GM12878 (cell line): ENCODE results near the gene SRCAP. TPM values are rescaled to one million over a fixed set of nuclear protein-coding genes. Genes with fewer than 3 reads are reported as not detected.

Experiments used
- CREB1 ChIP-seq: IDR thresholded peaks from 2 replicates; pipeline ENCODE4 v1.6.1; 2012; ENCODE audit warnings: low read depth, mild to moderate bottlenecking, inconsistent platforms
- EGR1 ChIP-seq, 2 experiments: IDR thresholded peaks; 1 replicate in 1 of 2; 2 replicates in 1 of 2; pipeline ENCODE4 v1.6.1; 2011 to 2012; ENCODE audit warnings: low read depth in 2 of 2, low read length in 2 of 2, borderline replicate concordance in 1 of 2, mild to moderate bottlenecking in 1 of 2, moderate library complexity in 1 of 2
- EP300 ChIP-seq, 2 experiments: fragments of 150-350 bp in 1 of 2; IDR thresholded peaks; 2 replicates each; pipeline ENCODE4 v1.6.1; 2011 to 2012; ENCODE audit warnings: low read depth in 2 of 2, low read length in 2 of 2, borderline replicate concordance in 1 of 2, improper control_type of control experiment in 1 of 2, inconsistent platforms in 1 of 2; ENCODE audit not compliant: control insufficient read depth in 1 of 2
- HDAC2 ChIP-seq: fragments of 200-600 bp; sonication (generic); IDR thresholded peaks from 2 replicates; pipeline ENCODE4 v1.6.1; 2017
- RAD51 ChIP-seq: fragments of 450-650 bp; IDR thresholded peaks from 2 replicates; pipeline ENCODE4 v1.6.1; 2016; ENCODE audit warnings: moderate library complexity, mild to moderate bottlenecking, inconsistent platforms
- RCOR1 ChIP-seq: conservative IDR thresholded peaks from 2 replicates; pipeline ENCODE4 v1.6.1; 2012; ENCODE audit warnings: low read depth, low read length, improper control_type of control experiment
- RELA ChIP-seq: fragments of 450-650 bp; IDR thresholded peaks from 2 replicates; pipeline ENCODE4 v1.8.0; 2014; ENCODE audit warnings: borderline replicate concordance; ENCODE audit not compliant: partially characterized antibody
- SMAD5 ChIP-seq: IDR thresholded peaks from 2 replicates; pipeline ENCODE4 v1.6.1; 2016; ENCODE audit warnings: antibody characterized with exemption, low read depth
- SMARCA5 ChIP-seq: fragments of 450-650 bp; IDR thresholded peaks from 2 replicates; pipeline ENCODE4 v1.6.1; 2017; ENCODE audit warnings: mild to moderate bottlenecking
- YBX1 ChIP-seq: fragments of 450-650 bp; IDR thresholded peaks from 2 replicates; pipeline ENCODE4 v1.6.1; 2016; ENCODE audit warnings: antibody characterized with exemption
- polyA plus RNA-seq, 11 experiments: library from polyadenylated mRNA; depleted of rRNA in 4 of 11; unstranded in 6 of 11; stranded (reverse) in 5 of 11; fragments of >200 nt; fragmentation: Nextera tagmentation in 4 of 11; fragmentation: Illumina TruSeq in 1 of 11; extraction: Ambion mirVana in 4 of 11; extraction: Trizol in 1 of 11; gene quantifications; 1 replicate in 1 of 11; 2 replicates in 10 of 11; pipeline versions ENCODE4 v1.2.1 to v1.2.3, GENCODE V29; 2011 to 2016; ENCODE audit warnings: inconsistent platforms in 2 of 11, missing spikeins in 2 of 11, low read depth in 1 of 11
- total RNA-seq, 4 experiments: library from RNA; depleted of rRNA in 3 of 4; stranded (reverse); fragments of >200 nt in 3 of 4; fragmentation: Illumina TruSeq in 1 of 4; extraction: Trizol in 1 of 4; gene quantifications; 2 replicates each; pipeline versions ENCODE4 v1.2.1 to v1.2.3, GENCODE V29; 2013 to 2021
- TF ChIP-seq, protein P1 (sequence below): fragments of 450-650 bp; formaldehyde crosslinking; IDR thresholded peaks from 2 replicates; pipeline ENCODE4 v1.5.0; 2022; ENCODE audit warnings: mild to moderate bottlenecking, missing genetic modification characterization
- TF ChIP-seq, protein P2 (sequence below), 3 experiments: IDR thresholded peaks in 2 of 3; conservative IDR thresholded peaks in 1 of 3; 2 replicates each; pipeline ENCODE4 v1.5.1; 2011; ENCODE audit warnings: low read depth in 3 of 3, low read length in 3 of 3, mild to moderate bottlenecking in 3 of 3, control low read depth in 2 of 3, moderate library complexity in 2 of 3, inconsistent platforms in 1 of 3, mixed read lengths in 1 of 3; ENCODE audit not compliant: control insufficient read depth in 2 of 3, insufficient read depth in 1 of 3; ENCODE audit errors: extremely low read depth in 1 of 3
- TF ChIP-seq, protein P3 (sequence below): fragments of 450-650 bp; IDR thresholded peaks from 2 replicates; pipeline ENCODE4 v1.6.1; 2017; ENCODE audit warnings: mild to moderate bottlenecking, low read depth, inconsistent platforms; ENCODE audit not compliant: poor library complexity, severe bottlenecking
- TF ChIP-seq, protein P4 (sequence below): fragments of 450-650 bp; IDR thresholded peaks from 2 replicates; pipeline ENCODE4 v1.6.1; 2017; ENCODE audit warnings: mild to moderate bottlenecking, moderate library complexity
- TF ChIP-seq, protein P5 (sequence below): fragments of 150-350 bp; IDR thresholded peaks from 2 replicates; pipeline ENCODE4 v1.6.1; 2014; ENCODE audit warnings: mild to moderate bottlenecking, low read depth, low read length

The SRCAP gene
- total and polyA plus RNA-seq, 10 of the 15 experiments (the other 5 are each of a cell fraction or from before 2014, with no cell fraction given): 0.24 to 58.4 (median 11.6) TPM

DNA sequence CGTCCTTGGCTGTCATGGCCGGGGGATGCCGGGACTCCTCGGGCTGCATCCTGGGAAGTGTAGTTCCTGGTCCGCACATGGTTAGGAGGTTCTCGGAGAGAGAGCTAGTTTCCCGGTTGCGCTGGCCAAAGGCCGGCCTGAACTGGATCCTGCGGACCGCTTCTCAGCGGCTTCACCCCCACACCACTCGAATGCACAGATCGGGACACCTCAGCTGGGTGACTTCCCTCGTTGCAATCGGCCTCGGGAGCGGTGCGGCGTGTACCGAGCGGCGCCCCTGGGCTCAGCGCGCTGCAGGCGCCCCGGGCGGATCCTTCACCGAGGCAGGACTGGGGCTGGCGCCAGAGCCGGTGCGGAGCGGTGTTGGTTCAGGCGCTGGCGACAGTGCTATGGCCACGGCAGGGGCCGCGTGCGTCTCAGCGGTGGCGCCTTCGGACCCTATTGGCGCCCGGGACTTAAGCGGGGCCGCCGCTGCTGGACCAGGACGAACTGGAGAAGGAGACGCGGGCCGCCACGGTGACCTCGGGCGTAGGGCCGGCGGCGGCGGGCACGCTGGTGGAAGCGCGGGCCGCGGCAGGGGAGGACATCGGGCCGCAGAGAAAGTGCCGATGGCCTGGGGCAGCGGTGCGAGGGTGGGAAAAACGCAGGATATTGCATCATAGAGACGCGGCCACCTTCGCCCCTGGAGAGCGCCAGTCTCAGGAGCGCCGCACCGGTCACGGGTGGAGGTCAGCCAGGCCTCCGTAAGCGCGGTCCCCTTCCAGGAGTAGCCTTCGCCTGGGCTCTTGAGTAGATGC, 76.6 kb downstream of the SRCAP start (continued):
- TF ChIP-seq RELA (no peak), EP300 (IDR thresholded peaks at IDR 0.05; ENCODE audit: borderline replicate concordance in 1 of 2, control insufficient read depth in 1 of 2, low read depth in 2 of 2, low read length in 2 of 2) (no peak), RAD51 (no peak), SMARCA5 (no peak), YBX1 (no peak), HDAC2 (no peak), RCOR1 (no peak), CREB1 (peak; percentile 91), EGR1 (IDR thresholded peaks at IDR 0.05; ENCODE audit: borderline replicate concordance in 1 of 2, low read depth in 2 of 2, low read length in 2 of 2) (peak in 1 of 2 experiments; percentile 6; a peak in 1 of 3 replicates), SMAD5 (peak; percentile 46; the same call in 1 of the 2 replicates)
- TF ChIP-seq, protein P1, sequence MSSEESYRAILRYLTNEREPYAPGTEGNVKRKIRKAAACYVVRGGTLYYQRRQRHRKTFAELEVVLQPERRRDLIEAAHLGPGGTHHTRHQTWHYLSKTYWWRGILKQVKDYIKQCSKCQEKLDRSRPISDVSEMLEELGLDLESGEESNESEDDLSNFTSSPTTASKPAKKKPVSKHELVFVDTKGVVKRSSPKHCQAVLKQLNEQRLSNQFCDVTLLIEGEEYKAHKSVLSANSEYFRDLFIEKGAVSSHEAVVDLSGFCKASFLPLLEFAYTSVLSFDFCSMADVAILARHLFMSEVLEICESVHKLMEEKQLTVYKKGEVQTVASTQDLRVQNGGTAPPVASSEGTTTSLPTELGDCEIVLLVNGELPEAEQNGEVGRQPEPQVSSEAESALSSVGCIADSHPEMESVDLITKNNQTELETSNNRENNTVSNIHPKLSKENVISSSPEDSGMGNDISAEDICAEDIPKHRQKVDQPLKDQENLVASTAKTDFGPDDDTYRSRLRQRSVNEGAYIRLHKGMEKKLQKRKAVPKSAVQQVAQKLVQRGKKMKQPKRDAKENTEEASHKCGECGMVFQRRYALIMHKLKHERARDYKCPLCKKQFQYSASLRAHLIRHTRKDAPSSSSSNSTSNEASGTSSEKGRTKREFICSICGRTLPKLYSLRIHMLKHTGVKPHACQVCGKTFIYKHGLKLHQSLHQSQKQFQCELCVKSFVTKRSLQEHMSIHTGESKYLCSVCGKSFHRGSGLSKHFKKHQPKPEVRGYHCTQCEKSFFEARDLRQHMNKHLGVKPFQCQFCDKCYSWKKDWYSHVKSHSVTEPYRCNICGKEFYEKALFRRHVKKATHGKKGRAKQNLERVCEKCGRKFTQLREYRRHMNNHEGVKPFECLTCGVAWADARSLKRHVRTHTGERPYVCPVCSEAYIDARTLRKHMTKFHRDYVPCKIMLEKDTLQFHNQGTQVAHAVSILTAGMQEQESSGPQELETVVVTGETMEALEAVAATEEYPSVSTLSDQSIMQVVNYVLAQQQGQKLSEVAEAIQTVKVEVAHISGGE (CRISPR knock-in tag): no peak
- TF ChIP-seq, protein P2, sequence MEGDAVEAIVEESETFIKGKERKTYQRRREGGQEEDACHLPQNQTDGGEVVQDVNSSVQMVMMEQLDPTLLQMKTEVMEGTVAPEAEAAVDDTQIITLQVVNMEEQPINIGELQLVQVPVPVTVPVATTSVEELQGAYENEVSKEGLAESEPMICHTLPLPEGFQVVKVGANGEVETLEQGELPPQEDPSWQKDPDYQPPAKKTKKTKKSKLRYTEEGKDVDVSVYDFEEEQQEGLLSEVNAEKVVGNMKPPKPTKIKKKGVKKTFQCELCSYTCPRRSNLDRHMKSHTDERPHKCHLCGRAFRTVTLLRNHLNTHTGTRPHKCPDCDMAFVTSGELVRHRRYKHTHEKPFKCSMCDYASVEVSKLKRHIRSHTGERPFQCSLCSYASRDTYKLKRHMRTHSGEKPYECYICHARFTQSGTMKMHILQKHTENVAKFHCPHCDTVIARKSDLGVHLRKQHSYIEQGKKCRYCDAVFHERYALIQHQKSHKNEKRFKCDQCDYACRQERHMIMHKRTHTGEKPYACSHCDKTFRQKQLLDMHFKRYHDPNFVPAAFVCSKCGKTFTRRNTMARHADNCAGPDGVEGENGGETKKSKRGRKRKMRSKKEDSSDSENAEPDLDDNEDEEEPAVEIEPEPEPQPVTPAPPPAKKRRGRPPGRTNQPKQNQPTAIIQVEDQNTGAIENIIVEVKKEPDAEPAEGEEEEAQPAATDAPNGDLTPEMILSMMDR (IDR thresholded peaks at IDR 0.05 in 2 of 3, conservative IDR thresholded peaks at IDR 0.05 in 1 of 3; ENCODE audit: control insufficient read depth in 2 of 3, extremely low read depth in 1 of 3, insufficient read depth in 1 of 3, low read depth in 3 of 3, low read length in 3 of 3): no peak
- TF ChIP-seq, protein P3, sequence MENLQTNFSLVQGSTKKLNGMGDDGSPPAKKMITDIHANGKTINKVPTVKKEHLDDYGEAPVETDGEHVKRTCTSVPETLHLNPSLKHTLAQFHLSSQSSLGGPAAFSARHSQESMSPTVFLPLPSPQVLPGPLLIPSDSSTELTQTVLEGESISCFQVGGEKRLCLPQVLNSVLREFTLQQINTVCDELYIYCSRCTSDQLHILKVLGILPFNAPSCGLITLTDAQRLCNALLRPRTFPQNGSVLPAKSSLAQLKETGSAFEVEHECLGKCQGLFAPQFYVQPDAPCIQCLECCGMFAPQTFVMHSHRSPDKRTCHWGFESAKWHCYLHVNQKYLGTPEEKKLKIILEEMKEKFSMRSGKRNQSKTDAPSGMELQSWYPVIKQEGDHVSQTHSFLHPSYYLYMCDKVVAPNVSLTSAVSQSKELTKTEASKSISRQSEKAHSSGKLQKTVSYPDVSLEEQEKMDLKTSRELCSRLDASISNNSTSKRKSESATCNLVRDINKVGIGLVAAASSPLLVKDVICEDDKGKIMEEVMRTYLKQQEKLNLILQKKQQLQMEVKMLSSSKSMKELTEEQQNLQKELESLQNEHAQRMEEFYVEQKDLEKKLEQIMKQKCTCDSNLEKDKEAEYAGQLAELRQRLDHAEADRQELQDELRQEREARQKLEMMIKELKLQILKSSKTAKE: no peak
- TF ChIP-seq, protein P4, sequence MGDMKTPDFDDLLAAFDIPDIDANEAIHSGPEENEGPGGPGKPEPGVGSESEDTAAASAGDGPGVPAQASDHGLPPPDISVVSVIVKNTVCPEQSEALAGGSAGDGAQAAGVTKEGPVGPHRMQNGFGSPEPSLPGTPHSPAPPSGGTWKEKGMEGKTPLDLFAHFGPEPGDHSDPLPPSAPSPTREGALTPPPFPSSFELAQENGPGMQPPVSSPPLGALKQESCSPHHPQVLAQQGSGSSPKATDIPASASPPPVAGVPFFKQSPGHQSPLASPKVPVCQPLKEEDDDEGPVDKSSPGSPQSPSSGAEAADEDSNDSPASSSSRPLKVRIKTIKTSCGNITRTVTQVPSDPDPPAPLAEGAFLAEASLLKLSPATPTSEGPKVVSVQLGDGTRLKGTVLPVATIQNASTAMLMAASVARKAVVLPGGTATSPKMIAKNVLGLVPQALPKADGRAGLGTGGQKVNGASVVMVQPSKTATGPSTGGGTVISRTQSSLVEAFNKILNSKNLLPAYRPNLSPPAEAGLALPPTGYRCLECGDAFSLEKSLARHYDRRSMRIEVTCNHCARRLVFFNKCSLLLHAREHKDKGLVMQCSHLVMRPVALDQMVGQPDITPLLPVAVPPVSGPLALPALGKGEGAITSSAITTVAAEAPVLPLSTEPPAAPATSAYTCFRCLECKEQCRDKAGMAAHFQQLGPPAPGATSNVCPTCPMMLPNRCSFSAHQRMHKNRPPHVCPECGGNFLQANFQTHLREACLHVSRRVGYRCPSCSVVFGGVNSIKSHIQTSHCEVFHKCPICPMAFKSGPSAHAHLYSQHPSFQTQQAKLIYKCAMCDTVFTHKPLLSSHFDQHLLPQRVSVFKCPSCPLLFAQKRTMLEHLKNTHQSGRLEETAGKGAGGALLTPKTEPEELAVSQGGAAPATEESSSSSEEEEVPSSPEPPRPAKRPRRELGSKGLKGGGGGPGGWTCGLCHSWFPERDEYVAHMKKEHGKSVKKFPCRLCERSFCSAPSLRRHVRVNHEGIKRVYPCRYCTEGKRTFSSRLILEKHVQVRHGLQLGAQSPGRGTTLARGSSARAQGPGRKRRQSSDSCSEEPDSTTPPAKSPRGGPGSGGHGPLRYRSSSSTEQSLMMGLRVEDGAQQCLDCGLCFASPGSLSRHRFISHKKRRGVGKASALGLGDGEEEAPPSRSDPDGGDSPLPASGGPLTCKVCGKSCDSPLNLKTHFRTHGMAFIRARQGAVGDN: 0 out of 2 replicates have a peak, but pooled peaks have one; percentile 36
- TF ChIP-seq, protein P5, sequence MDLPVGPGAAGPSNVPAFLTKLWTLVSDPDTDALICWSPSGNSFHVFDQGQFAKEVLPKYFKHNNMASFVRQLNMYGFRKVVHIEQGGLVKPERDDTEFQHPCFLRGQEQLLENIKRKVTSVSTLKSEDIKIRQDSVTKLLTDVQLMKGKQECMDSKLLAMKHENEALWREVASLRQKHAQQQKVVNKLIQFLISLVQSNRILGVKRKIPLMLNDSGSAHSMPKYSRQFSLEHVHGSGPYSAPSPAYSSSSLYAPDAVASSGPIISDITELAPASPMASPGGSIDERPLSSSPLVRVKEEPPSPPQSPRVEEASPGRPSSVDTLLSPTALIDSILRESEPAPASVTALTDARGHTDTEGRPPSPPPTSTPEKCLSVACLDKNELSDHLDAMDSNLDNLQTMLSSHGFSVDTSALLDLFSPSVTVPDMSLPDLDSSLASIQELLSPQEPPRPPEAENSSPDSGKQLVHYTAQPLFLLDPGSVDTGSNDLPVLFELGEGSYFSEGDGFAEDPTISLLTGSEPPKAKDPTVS: no peak
